Kidney (tissue), 14 donors: ENCODE measurements around the gene TPST1. TPM values are rescaled to one million over a fixed set of nuclear protein-coding genes. Genes with fewer than 3 reads are reported as not detected.
A peak's percentile ranks its signal among the peaks of the same experiment; 100 is the strongest.

ENCODE experiments used
- DNase-seq, 5 donors: peaks; one replicate each; pipeline ENCODE4 v3.0.0-alpha.2; 2013 to 2020
- FAIRE-seq: peaks from 2 replicates; lab custom pipeline; 2012; peaks lifted over from hg19 to GRCh38; lab: Jason Lieb, UNC
- H3K27ac ChIP-seq, 2 donors: one replicate each; pipeline ENCODE4 v1.7.0; 2013; ENCODE audit warnings: low read depth in 2 of 2, low read length in 2 of 2, inconsistent platforms in 1 of 2
- H3K27me3 ChIP-seq: one replicate; pipeline ENCODE4 v1.7.1; 2013; ENCODE audit warnings: low read length, inconsistent platforms; ENCODE audit not compliant: control insufficient read depth, insufficient read depth
- H3K36me3 ChIP-seq, 3 donors: one replicate each; pipeline versions ENCODE4 v1.7.0 to v1.7.1; 2013; ENCODE audit warnings: low read length in 3 of 3, control low read depth in 1 of 3, inconsistent platforms in 1 of 3; ENCODE audit not compliant: insufficient read depth in 3 of 3, control insufficient read depth in 2 of 3
- H3K4me1 ChIP-seq, 3 donors: one replicate each; pipeline versions ENCODE4 v1.7.0 to v1.7.1; 2013; ENCODE audit warnings: low read length in 3 of 3, inconsistent platforms in 1 of 3, low read depth in 1 of 3; ENCODE audit not compliant: control insufficient read depth in 2 of 3, insufficient read depth in 2 of 3
- H3K4me3 ChIP-seq, 3 donors: one replicate each; pipeline versions ENCODE4 v1.7.0 to v1.8.1; 2013; ENCODE audit warnings: low read length in 3 of 3, control low read depth in 1 of 3, inconsistent platforms in 1 of 3
- H3K9ac ChIP-seq, 3 donors: one replicate each; pipeline versions ENCODE4 v1.7.0 to v1.7.1; 2013; ENCODE audit warnings: low read length in 3 of 3, control low read depth in 1 of 3, inconsistent platforms in 1 of 3
- H3K9me3 ChIP-seq, 3 donors: one replicate each; pipeline versions ENCODE4 v1.7.0 to v1.7.1; 2013; ENCODE audit warnings: low read length in 3 of 3, control low read depth in 1 of 3, inconsistent platforms in 1 of 3; ENCODE audit not compliant: control insufficient read depth in 2 of 3, insufficient read depth in 1 of 3
- intact Hi-C: fragments of 100-400 bp; cut with DNase I; formaldehyde crosslinking; loops from one replicate; pipeline ENCODE4 v1.11.1; 2022
- polyA plus RNA-seq: library from polyadenylated mRNA; stranded (reverse); fragments of 350-450 nt; fragmentation: Illumina TruSeq; extraction: RNeasy Lipid Tissue Mini Kit (QIAGEN cat#74804); gene quantifications from one replicate; pipeline ENCODE4 v1.2.3, GENCODE V29; 2014; ENCODE audit warnings: low read depth, low replicate concordance; ENCODE audit not compliant: insufficient read depth
- total RNA-seq: library from RNA; stranded (reverse); fragmentation: NEBNext Ultra II Directional; extraction: Animal tissue kit (Norgen Biotek cat#: 25700); gene quantifications from one replicate; pipeline ENCODE4 v1.2.1, GENCODE V29; 2021
- TF ChIP-seq, protein P1 (sequence below): IDR thresholded peaks from 3 replicates; pipeline ENCODE4 v1.5.1; 2012; ENCODE audit warnings: mild to moderate bottlenecking, moderate library complexity, borderline replicate concordance; ENCODE audit not compliant: insufficient read depth; ENCODE audit errors: extremely low read depth
- donor health status: control.
- donor health status: control.
- donor health status: control.
- donor health status: control.
- donor health status: control.
- donor health status: DM: yes; HTN: yes; CAD: no.
- donor health status: Normal renal cell carcinoma (clear cell type).

Gene TPST1
- total and polyA plus RNA-seq, 2 donors from 2014 or later, result 23.6 to 35.7 TPM

DNA sequence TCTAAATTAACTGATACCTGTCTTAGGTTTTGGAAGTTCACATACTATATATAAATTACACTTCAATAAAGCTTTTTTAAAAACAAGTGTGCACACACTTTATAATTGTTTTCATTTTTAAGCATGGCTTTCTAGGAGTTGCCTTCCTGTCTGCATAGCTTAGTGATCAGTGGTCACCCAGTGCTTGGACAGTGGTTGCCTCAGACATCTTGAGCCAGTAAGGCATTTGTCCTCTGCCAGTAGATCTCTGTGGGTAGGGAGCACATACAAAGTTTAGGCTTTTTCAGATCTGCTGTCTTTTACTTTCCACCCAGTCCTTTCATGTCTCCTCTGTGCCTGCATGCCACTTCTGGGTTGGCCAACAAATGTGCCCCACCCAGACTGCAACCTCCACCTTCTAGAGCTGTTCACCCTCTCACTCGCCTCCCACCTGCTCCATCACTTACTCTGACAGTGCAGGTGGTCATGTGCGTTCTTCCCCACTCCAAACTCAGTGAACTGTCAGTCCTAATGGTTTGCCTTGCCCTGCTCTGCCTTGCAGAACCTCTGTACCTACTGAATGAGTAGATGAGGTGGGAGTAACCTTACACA is 31.7 kb downstream of the TPST1 start:
- DNase-seq (peak in 1 of 5 donors; percentile 39), FAIRE-seq (no peak)
- Histone ChIP-seq H3K9ac (no peak overlapping the region), H3K27ac (peak overlapping the region; percentile 18 to 64), H3K4me3 (no peak overlapping the region), H3K9me3 (no peaks in the 10 kb centered on the region), H3K27me3 (no peaks in the 10 kb centered on the region), H3K4me1 (peaks cover 6 to 31% (median 15%) of the 10 kb centered on the region in 3 donors), H3K36me3 (no peaks in the 10 kb centered on the region)
- TF ChIP-seq, protein P1, sequence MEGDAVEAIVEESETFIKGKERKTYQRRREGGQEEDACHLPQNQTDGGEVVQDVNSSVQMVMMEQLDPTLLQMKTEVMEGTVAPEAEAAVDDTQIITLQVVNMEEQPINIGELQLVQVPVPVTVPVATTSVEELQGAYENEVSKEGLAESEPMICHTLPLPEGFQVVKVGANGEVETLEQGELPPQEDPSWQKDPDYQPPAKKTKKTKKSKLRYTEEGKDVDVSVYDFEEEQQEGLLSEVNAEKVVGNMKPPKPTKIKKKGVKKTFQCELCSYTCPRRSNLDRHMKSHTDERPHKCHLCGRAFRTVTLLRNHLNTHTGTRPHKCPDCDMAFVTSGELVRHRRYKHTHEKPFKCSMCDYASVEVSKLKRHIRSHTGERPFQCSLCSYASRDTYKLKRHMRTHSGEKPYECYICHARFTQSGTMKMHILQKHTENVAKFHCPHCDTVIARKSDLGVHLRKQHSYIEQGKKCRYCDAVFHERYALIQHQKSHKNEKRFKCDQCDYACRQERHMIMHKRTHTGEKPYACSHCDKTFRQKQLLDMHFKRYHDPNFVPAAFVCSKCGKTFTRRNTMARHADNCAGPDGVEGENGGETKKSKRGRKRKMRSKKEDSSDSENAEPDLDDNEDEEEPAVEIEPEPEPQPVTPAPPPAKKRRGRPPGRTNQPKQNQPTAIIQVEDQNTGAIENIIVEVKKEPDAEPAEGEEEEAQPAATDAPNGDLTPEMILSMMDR, result no peak
- intact Hi-C loops, result no loop called here

DNA sequence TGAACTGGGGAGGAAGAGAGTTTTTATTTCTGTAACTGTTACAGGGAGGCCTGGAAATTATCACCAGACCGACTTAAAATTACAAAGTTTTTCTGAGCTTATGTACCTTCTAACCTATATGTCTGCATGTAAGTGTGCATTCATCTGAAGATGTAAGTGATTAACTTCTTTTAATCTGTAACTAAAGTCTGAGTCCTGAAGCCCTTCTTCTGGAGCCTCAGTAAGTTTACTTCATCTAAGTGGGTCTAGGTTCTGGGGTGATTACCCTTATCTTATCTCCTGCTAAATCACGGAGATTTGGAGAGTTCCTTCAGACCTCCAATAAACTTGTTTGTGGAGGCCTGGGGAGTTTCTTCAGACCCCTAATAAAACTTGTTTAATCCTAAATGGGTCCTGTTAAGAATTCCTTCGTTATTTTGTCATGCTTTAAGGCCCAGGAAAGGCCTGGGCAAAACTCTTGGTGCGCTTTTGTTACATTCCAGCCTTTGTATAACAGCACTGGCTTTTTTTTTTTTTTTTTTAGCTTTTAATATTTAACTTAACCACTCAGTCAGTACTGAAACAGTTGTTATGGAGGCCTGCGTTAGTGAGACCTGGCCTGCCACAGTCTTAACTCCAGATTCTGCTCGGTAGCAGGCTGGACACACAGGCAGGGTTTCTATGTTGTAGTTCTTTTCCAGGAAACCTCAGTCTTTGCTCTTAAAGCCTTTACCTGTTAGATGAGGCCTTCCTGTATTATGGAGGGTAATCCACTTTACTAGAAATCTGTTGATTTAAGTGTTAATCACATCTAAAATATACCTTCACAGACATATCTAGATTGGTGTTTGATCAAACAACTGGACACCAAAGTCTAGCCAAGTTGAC is 33.0 kb downstream of the TPST1 start:
- H3K4me3 ChIP-seq, result peak overlapping the region in 2 of 3 donors; percentile 0 to 16
- intact Hi-C loops, result no loop called here
- DNase-seq, result peak in 3 of 5 donors; percentile 21 to 80 (median 48)
- peak overlapping the region; percentile 65 to 68 for H3K27ac ChIP-seq
- H3K36me3 ChIP-seq, result no peaks in the 10 kb centered on the region
- TF ChIP-seq, protein P1, result no peak
- H3K9me3 ChIP-seq, result no peaks in the 10 kb centered on the region
- H3K4me1 ChIP-seq, result peaks cover 6 to 31% (median 15%) of the 10 kb centered on the region in 3 donors
- H3K27me3 ChIP-seq, result no peaks in the 10 kb centered on the region
- FAIRE-seq, result no peak
- peak overlapping the region in 2 of 3 donors; percentile 1 to 5 for H3K9ac ChIP-seq

GRCh38 chr7:66238773-66239466 is 33.8 kb downstream of the TPST1 start:
- TF ChIP-seq, protein P1, result no peak
- intact Hi-C loops, result no loop called here
- Histone ChIP-seq H3K9me3 (no peaks in the 10 kb centered on the region), H3K36me3 (no peaks in the 10 kb centered on the region), H3K9ac (peak overlapping the region in 2 of 3 donors; percentile 1 to 5), H3K4me1 (peaks cover 6 to 26% (median 15%) of the 10 kb centered on the region in 3 donors), H3K27me3 (no peaks in the 10 kb centered on the region), H3K4me3 (peak overlapping the region in 2 of 3 donors; percentile 0 to 16), H3K27ac (peak overlapping the region; percentile 65 to 68)
- FAIRE-seq, result no peak
- DNase-seq, result no peak
